Caco-2 (cell line): ENCODE measurements around the gene EXOC6B. TPM values are rescaled to one million over a fixed set of nuclear protein-coding genes. Genes with fewer than 3 reads are reported as not detected.

ENCODE experiments used
- BruUV-seq: library from RNA; stranded (reverse); fragments of 400-500 nt; replicated peaks from 2 replicates; lab custom pipeline; 2021; lab: Mats Ljungman, UMichigan
- CTCF ChIA-PET: fragments of 300-600 bp; sonication (Branson Sonifier 250); formaldehyde crosslinking; loops from one replicate; lab custom pipeline; 2022; ENCODE audit warnings: antibody characterized with exemption; lab: Charles Lee
- POLR2A ChIA-PET: fragments of 300-600 bp; sonication (Branson Sonifier 250); formaldehyde crosslinking; loops from one replicate; lab custom pipeline; 2022; ENCODE audit warnings: antibody characterized with exemption; lab: Charles Lee
- DNase-seq, 2 experiments: peaks; one replicate each; pipeline versions ENCODE4 v3.0.0 to v3.0.0-alpha.2; 2020 to 2022
- H3K27me3 ChIP-seq: replicated peaks from 2 replicates; pipeline ENCODE4 v1.6.0; 2011; ENCODE audit warnings: low read length; ENCODE audit not compliant: control insufficient read depth, insufficient read depth
- H3K36me3 ChIP-seq: 2 replicates; pipeline ENCODE4 v1.5.1; 2011; ENCODE audit warnings: low read length; ENCODE audit not compliant: control insufficient read depth, insufficient read depth
- H3K4me1 ChIP-seq: fragments of 250-450 bp; sonication (Bioruptor Pico); 2 replicates; pipeline ENCODE4 v1.5.1; 2020; ENCODE audit warnings: mild to moderate bottlenecking
- H3K4me3 ChIP-seq: 2 replicates; pipeline ENCODE4 v1.5.1; 2011; ENCODE audit warnings: low read depth, mild to moderate bottlenecking, control low read depth, low read length
- H3K9me3 ChIP-seq: fragments of 250-450 bp; sonication (Bioruptor Pico); 2 replicates; pipeline ENCODE4 v1.5.1; 2020; ENCODE audit warnings: mild to moderate bottlenecking, moderate library complexity
- H3K27ac Mint-ChIP-seq: one replicate; pipeline ENCODE4 v1.8.0; 2022; ENCODE audit warnings: mixed read lengths; ENCODE audit not compliant: unreplicated experiment
- H3K27me3 Mint-ChIP-seq: one replicate; pipeline ENCODE4 v1.8.0; 2022; ENCODE audit warnings: mixed read lengths; ENCODE audit not compliant: insufficient read depth, unreplicated experiment
- H3K36me3 Mint-ChIP-seq: one replicate; pipeline ENCODE4 v1.8.0; 2022; ENCODE audit warnings: mild to moderate bottlenecking, mixed read lengths; ENCODE audit not compliant: insufficient read depth, unreplicated experiment
- H3K4me1 Mint-ChIP-seq: one replicate; pipeline ENCODE4 v1.8.0; 2022; ENCODE audit warnings: low read depth, mixed read lengths; ENCODE audit not compliant: unreplicated experiment
- H3K4me3 Mint-ChIP-seq: one replicate; pipeline ENCODE4 v1.8.0; 2022; ENCODE audit warnings: mild to moderate bottlenecking, moderate library complexity, mixed read lengths; ENCODE audit not compliant: unreplicated experiment
- H3K9me3 Mint-ChIP-seq: one replicate; pipeline ENCODE4 v1.8.0; 2022; ENCODE audit warnings: mixed read lengths; ENCODE audit not compliant: unreplicated experiment
- CTCF ChIP-seq, 2 experiments: fragments of 200-600 bp in 1 of 2; IDR thresholded peaks; 1 replicate in 1 of 2; 2 replicates in 1 of 2; pipeline versions ENCODE4 v1.5.1 to v1.8.0; 2011 to 2022; ENCODE audit warnings: antibody characterized with exemption in 1 of 2, control low read depth in 1 of 2, inconsistent platforms in 1 of 2, low read depth in 1 of 2, low read length in 1 of 2, mild to moderate bottlenecking in 1 of 2, moderate library complexity in 1 of 2; ENCODE audit not compliant: insufficient read depth in 1 of 2, severe bottlenecking in 1 of 2, unreplicated experiment in 1 of 2
- intact Hi-C: fragments of 100-400 bp; cut with micrococcal nuclease; formaldehyde crosslinking; loops from one replicate; pipeline ENCODE4 v1.10.0; 2022; ENCODE audit not compliant: unreplicated experiment
- total RNA-seq: library from RNA; stranded (reverse); gene quantifications from 2 replicates; pipeline ENCODE4 v1.2.3, GENCODE V29; 2022

Gene EXOC6B
- total RNA-seq, 1 experiment from 2014 or later = 36.1 TPM

- peak; percentile 30 to 51 for TF ChIP-seq CTCF (IDR thresholded peaks at IDR 0.05; ENCODE audit: insufficient read depth in 1 of 2, low read depth in 1 of 2, low read length in 1 of 2, severe bottlenecking in 1 of 2, unreplicated experiment in 1 of 2)
- H3K9me3 ChIP-seq = no peaks in the 10 kb centered on the region
- H3K27me3 ChIP-seq = no peaks in the 10 kb centered on the region
- ChIA-PET CTCF (no interaction called here), POLR2A (no interaction called here)
- no TSS peak for BruUV-seq
- Mint-ChIP-seq H3K4me1 (no peaks in the 10 kb centered on the region), H3K36me3 (peaks cover 11% of the 10 kb centered on the region), H3K27me3 (no peaks in the 10 kb centered on the region), H3K9me3 (no peaks in the 10 kb centered on the region), H3K27ac (no peak overlapping the region), H3K4me3 (no peak overlapping the region)
- intact Hi-C loops = loop anchor here (1.0 kb wide), 1 partner anchor 31 kb away; no protein-coding TSS in a partner anchor
- peaks cover 7% of the 10 kb centered on the region; the same call in 1 of the 2 replicates for H3K4me1 ChIP-seq
- H3K4me3 ChIP-seq = no peak overlapping the region
- DNase-seq = peak in 1 of 2 experiments; percentile 19
- H3K36me3 ChIP-seq = no peaks in the 10 kb centered on the region
Measured at GRCh38 chr2:72713857-72714256, 112.0 kb downstream of the EXOC6B start.

- Histone ChIP-seq H3K9me3 (no peaks in the 10 kb centered on the region), H3K4me1 (0 out of 2 replicates have a peak, but pooled peaks cover 4% of the 10 kb centered on the region)
Measured at GRCh38 chr2:72712977-72713376, 112.9 kb downstream of the EXOC6B start.

GRCh38 chr2:72712304-72712703, 113.5 kb downstream of the EXOC6B start:
- BruUV-seq = no TSS peak
- Histone ChIP-seq H3K9me3 (no peaks in the 10 kb centered on the region), H3K4me1 (no peaks in the 10 kb centered on the region), H3K27me3 (no peaks in the 10 kb centered on the region), H3K4me3 (no peak overlapping the region), H3K36me3 (no peaks in the 10 kb centered on the region)
- Mint-ChIP-seq H3K4me3 (no peak overlapping the region), H3K27ac (no peak overlapping the region), H3K4me1 (no peaks in the 10 kb centered on the region), H3K36me3 (peaks cover 11% of the 10 kb centered on the region), H3K9me3 (no peaks in the 10 kb centered on the region), H3K27me3 (no peaks in the 10 kb centered on the region)
- TF ChIP-seq CTCF (IDR thresholded peaks at IDR 0.05; ENCODE audit: insufficient read depth in 1 of 2, low read depth in 1 of 2, low read length in 1 of 2, severe bottlenecking in 1 of 2, unreplicated experiment in 1 of 2) = no peak
- no peak for DNase-seq
- intact Hi-C loops = no loop called here
- POLR2A ChIA-PET = no interaction called here
- CTCF ChIA-PET = no interaction called here

More at GRCh38 chr2:72712977-72713376, 112.9 kb downstream of the EXOC6B start:
- ChIA-PET CTCF (no interaction called here), POLR2A (no interaction called here)
- DNase-seq = no peak
- no peaks in the 10 kb centered on the region for H3K27me3 ChIP-seq
- no peaks in the 10 kb centered on the region for H3K36me3 ChIP-seq
- no peaks in the 10 kb centered on the region for H3K9me3 Mint-ChIP-seq
- no TSS peak for BruUV-seq
- no peak overlapping the region for H3K4me3 ChIP-seq
- no peak overlapping the region for H3K4me3 Mint-ChIP-seq
- H3K27ac Mint-ChIP-seq = no peak overlapping the region
- no peak for TF ChIP-seq CTCF (IDR thresholded peaks at IDR 0.05; ENCODE audit: insufficient read depth in 1 of 2, low read depth in 1 of 2, low read length in 1 of 2, severe bottlenecking in 1 of 2, unreplicated experiment in 1 of 2)
- no peaks in the 10 kb centered on the region for H3K27me3 Mint-ChIP-seq
- intact Hi-C loops = no loop called here
- H3K36me3 Mint-ChIP-seq = peaks cover 11% of the 10 kb centered on the region
- no peaks in the 10 kb centered on the region for H3K4me1 Mint-ChIP-seq
